ENCODE results near the gene WDSUB1.

The WDSUB1 gene

DNA sequence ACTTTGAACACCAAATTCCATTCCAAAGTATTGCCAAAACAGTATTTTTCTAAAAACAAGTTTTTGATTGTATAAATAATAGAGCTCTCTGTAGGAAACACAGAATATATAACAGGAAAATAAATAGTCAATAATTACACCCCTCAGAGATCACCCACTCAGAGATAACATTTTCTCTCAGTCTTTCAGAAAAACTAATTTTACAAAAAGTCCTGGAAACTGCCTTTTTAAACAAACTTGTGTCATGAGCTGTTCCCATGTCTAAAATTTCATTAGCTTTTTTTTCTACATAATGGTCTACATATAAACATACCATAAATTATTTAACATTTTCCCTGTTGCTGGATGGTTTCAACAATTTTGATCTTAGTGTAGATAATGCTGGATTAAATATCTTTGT lies 1.2 kb upstream of the WDSUB1 start:
- Histone ChIP-seq H3K4me3 (ENCODE audit: extremely low read depth, insufficient read depth, low read length, poor library complexity, severe bottlenecking) (no peak overlapping the region), H3K27ac (ENCODE audit: low read depth, low read length, severe bottlenecking) (peak overlapping the region; percentile 94), H3K4me1 (ENCODE audit: control insufficient read depth, insufficient read depth, low read length, poor library complexity, severe bottlenecking) (peaks cover 7% of the 10 kb centered on the region), H3K9me3 (ENCODE audit: control insufficient read depth, low read length) (no peaks in the 10 kb centered on the region), H3K36me3 (ENCODE audit: control insufficient read depth, insufficient read depth, low read length) (no peaks in the 10 kb centered on the region)

DNA sequence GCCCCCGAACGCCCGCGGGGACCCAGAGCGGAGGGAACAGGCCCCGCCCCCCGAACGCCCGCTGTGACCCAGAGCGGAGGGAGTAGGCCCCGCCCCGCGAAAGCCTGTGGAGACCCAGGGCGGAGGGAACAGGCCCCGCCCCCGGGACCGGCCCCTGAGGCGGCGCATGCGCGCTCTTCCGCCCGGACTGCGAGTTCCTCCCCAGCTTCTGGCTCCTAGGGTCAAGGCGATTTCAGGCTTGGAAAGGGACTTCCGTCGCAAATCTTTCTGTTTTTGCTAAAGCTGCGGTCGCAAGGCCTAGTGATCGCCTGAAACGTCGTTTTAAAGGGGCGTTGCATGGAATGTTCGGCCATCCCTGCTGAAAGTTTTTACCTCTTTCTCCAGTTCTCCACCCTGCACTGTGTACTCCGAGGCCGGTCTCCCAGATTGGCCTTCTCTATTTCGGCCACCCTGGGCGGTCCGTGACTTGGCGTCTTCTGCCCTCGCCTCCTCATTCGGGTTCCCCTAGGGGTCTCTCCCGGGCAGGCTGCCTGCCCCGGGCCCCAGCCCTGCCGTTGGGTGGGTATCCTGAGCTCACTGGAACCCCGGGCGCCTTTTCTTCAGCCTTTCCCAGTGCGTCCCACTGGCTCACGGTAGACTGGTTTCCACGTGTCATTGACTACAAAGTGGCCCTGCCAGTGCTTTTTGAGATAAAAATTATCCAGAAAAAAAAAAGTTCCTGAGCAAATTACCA lies 372 bp upstream of the WDSUB1 start:
- Histone ChIP-seq H3K4me3 (ENCODE audit: extremely low read depth, insufficient read depth, low read length, poor library complexity, severe bottlenecking) (peak overlapping the region; percentile 73), H3K27ac (ENCODE audit: low read depth, low read length, severe bottlenecking) (peak overlapping the region; percentile 94), H3K4me1 (ENCODE audit: control insufficient read depth, insufficient read depth, low read length, poor library complexity, severe bottlenecking) (peaks cover 7% of the 10 kb centered on the region), H3K9me3 (ENCODE audit: control insufficient read depth, low read length) (no peaks in the 10 kb centered on the region), H3K36me3 (ENCODE audit: control insufficient read depth, insufficient read depth, low read length) (peaks cover 5% of the 10 kb centered on the region)
- 3 to 4% methylated on average over 46 to 50 of the region's 50 CpGs for WGBS, 2 experiments (ENCODE audit: insufficient coverage in 2 of 2)

DNA sequence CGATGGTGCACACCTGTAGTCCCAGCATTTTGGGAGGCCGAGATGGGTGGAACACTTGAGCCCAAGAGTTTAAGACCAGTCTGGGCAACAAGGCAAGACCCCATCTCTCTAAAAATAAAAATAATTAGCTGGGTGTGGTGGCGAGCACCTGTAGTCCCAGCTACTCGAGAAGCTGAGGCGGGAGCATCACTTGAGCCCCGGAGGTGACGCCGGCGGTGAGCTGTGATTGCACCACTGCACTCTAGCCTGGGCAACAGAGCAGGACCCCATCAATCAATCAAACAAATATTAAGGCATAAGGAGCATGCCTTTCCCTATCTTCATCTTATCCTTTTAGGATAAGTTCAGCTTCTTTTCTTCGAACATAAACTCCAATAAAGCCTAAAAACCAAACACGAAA lies 1.1 kb downstream of the WDSUB1 start:
- no peaks in the 10 kb centered on the region for H3K9me3 ChIP-seq (ENCODE audit: control insufficient read depth, low read length)
- 87 to 96% methylated on average over 3 to 9 of the region's 11 CpGs for WGBS, 2 experiments (ENCODE audit: insufficient coverage in 2 of 2)
- peak overlapping the region; percentile 73 for H3K4me3 ChIP-seq (ENCODE audit: extremely low read depth, insufficient read depth, low read length, poor library complexity, severe bottlenecking)
- H3K36me3 ChIP-seq (ENCODE audit: control insufficient read depth, insufficient read depth, low read length) = peaks cover 10% of the 10 kb centered on the region
- peaks cover 6% of the 10 kb centered on the region for H3K4me1 ChIP-seq (ENCODE audit: control insufficient read depth, insufficient read depth, low read length, poor library complexity, severe bottlenecking)
- no peak overlapping the region for H3K27ac ChIP-seq (ENCODE audit: low read depth, low read length, severe bottlenecking)

DNA sequence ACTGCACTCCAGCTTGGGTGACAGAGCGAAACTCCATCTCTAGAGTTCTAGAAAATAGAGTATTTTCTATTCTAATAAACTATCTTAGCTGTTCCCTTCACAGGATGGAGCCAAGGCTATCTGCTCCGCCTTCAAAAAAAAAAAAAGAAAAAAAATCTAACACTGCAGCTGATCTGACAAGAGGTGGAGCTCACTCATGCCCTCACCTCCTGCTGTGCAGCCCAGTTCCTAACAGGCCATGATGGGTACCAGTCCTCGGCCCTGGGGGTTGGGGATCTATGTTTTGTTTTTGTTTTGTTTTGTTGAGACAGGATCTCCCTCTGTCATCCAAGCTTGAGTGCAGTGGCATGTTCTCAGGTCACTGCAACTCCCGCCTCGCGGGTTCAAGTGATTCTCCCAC lies 3.0 kb downstream of the WDSUB1 start:
- 93 to 100% methylated on average over 2 to 3 of the region's 6 CpGs for WGBS, 2 experiments (ENCODE audit: insufficient coverage in 2 of 2)
- H3K4me3 ChIP-seq (ENCODE audit: extremely low read depth, insufficient read depth, low read length, poor library complexity, severe bottlenecking) = no peak overlapping the region

DNA sequence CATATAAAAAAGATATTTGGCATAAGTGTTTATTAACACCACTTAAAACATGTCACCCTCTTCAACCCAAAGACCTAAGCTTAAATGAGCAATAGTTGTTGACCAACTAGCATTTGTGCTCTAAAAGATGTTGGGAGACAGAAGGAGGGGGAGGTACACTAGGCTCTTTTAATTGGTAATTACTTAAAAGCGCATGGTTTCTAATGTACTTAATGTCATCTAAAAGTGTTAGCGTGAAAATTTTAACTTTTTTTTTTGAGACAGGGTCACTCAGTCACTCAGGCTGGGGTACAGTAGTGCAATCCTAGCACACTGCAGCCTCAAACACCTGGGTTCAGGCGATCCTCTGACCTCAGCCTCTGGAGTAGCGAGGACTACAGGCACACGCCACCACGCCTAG lies 5.5 kb downstream of the WDSUB1 start:
- 100% methylated on average over 2 of the region's 6 CpGs for WGBS, 2 experiments (ENCODE audit: insufficient coverage in 2 of 2)
- H3K27ac ChIP-seq (ENCODE audit: low read depth, low read length, severe bottlenecking) = no peak overlapping the region
- H3K36me3 ChIP-seq (ENCODE audit: control insufficient read depth, insufficient read depth, low read length) = peaks cover 10% of the 10 kb centered on the region
- H3K9me3 ChIP-seq (ENCODE audit: control insufficient read depth, low read length) = no peaks in the 10 kb centered on the region
- no peaks in the 10 kb centered on the region for H3K4me1 ChIP-seq (ENCODE audit: control insufficient read depth, insufficient read depth, low read length, poor library complexity, severe bottlenecking)
- H3K4me3 ChIP-seq (ENCODE audit: extremely low read depth, insufficient read depth, low read length, poor library complexity, severe bottlenecking) = no peak overlapping the region

More for the DNA sequence above, 3.0 kb downstream of the WDSUB1 start:
- no peak overlapping the region for H3K27ac ChIP-seq (ENCODE audit: low read depth, low read length, severe bottlenecking)
- peaks cover 4% of the 10 kb centered on the region for H3K4me1 ChIP-seq (ENCODE audit: control insufficient read depth, insufficient read depth, low read length, poor library complexity, severe bottlenecking)
- no peaks in the 10 kb centered on the region for H3K9me3 ChIP-seq (ENCODE audit: control insufficient read depth, low read length)
- H3K36me3 ChIP-seq (ENCODE audit: control insufficient read depth, insufficient read depth, low read length) = peaks cover 10% of the 10 kb centered on the region

DNA sequence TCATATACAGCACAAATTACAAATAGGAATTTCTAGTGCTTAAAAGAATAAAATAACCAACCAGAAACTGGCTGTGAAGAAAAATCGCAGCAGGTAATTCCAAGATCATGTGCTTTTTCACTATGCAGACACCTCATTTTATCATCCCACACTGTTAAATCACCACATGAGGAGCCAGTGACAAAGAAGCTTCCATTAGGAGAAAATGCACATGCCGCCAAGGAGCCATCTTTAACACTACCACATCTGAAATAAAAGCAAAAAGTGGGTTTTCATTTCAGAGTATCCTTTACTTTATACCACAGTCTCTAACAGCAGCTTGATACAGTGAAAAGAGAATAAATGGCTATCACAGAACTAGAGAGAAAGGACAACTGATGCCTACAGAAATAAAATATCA lies 6.8 kb downstream of the WDSUB1 start:
- Histone ChIP-seq H3K4me3 (ENCODE audit: extremely low read depth, insufficient read depth, low read length, poor library complexity, severe bottlenecking) (no peak overlapping the region), H3K9me3 (ENCODE audit: control insufficient read depth, low read length) (no peaks in the 10 kb centered on the region), H3K36me3 (ENCODE audit: control insufficient read depth, insufficient read depth, low read length) (peaks cover 10% of the 10 kb centered on the region), H3K27ac (ENCODE audit: low read depth, low read length, severe bottlenecking) (no peak overlapping the region), H3K4me1 (ENCODE audit: control insufficient read depth, insufficient read depth, low read length, poor library complexity, severe bottlenecking) (peaks cover 4% of the 10 kb centered on the region)
- WGBS, 2 experiments (ENCODE audit: insufficient coverage in 2 of 2) = 86 to 94% methylated on average over 1 to 2 of the region's 2 CpGs

DNA sequence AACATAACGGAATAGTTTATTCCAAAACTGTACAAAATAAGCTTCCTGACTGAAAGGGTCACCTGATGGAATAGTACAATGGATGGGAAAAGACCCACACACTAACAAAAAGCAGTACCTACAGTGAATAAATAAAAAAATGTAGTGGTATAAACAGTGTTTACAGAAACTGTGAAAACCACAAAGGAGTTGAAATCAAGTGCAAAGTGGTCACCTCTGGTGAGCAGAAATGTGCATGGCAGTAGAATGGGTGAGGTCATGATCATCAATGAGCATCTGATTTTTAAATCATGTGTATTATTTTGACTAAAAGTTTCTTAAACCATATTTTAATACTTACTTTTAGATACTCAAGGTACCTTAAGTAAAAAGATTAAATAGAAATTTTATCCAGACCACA lies 11.4 kb downstream of the WDSUB1 start:
- no peak overlapping the region for H3K27ac ChIP-seq (ENCODE audit: low read depth, low read length, severe bottlenecking)
- H3K4me3 ChIP-seq (ENCODE audit: extremely low read depth, insufficient read depth, low read length, poor library complexity, severe bottlenecking) = no peak overlapping the region
- H3K9me3 ChIP-seq (ENCODE audit: control insufficient read depth, low read length) = no peaks in the 10 kb centered on the region
- H3K36me3 ChIP-seq (ENCODE audit: control insufficient read depth, insufficient read depth, low read length) = peaks cover 10% of the 10 kb centered on the region
- WGBS, 2 experiments (ENCODE audit: insufficient coverage in 2 of 2) = no CpG with 5 or more reads among the region's 1 CpG
- H3K4me1 ChIP-seq (ENCODE audit: control insufficient read depth, insufficient read depth, low read length, poor library complexity, severe bottlenecking) = peaks cover 9% of the 10 kb centered on the region

DNA sequence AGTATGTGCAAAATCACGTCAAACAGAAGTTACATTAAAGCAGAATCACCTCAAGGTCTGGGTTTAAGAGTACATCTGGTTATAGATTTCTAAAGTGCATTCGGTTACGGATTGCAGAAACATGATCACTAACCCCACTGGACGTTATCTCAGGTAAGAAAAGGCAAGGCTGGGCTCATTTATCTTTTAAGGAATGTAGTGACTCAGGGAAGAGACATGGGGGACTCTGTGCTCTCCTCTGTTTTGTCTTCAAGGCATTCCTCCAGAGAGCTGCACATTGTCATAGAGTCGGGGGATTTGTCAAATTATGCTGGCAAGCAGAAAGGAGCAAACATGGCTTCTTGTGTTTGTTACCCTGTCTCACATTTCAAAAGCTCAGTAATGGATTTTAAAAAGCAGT lies 14.3 kb downstream of the WDSUB1 start:
- H3K4me1 ChIP-seq (ENCODE audit: control insufficient read depth, insufficient read depth, low read length, poor library complexity, severe bottlenecking) = peaks cover 9% of the 10 kb centered on the region
- H3K9me3 ChIP-seq (ENCODE audit: control insufficient read depth, low read length) = no peaks in the 10 kb centered on the region
- peak overlapping the region; percentile 85 for H3K27ac ChIP-seq (ENCODE audit: low read depth, low read length, severe bottlenecking)
- no peak overlapping the region for H3K4me3 ChIP-seq (ENCODE audit: extremely low read depth, insufficient read depth, low read length, poor library complexity, severe bottlenecking)
- 71 to 81% methylated on average over 4 of the region's 5 CpGs for WGBS, 2 experiments (ENCODE audit: insufficient coverage in 2 of 2)
- peaks cover 10% of the 10 kb centered on the region for H3K36me3 ChIP-seq (ENCODE audit: control insufficient read depth, insufficient read depth, low read length)

DNA sequence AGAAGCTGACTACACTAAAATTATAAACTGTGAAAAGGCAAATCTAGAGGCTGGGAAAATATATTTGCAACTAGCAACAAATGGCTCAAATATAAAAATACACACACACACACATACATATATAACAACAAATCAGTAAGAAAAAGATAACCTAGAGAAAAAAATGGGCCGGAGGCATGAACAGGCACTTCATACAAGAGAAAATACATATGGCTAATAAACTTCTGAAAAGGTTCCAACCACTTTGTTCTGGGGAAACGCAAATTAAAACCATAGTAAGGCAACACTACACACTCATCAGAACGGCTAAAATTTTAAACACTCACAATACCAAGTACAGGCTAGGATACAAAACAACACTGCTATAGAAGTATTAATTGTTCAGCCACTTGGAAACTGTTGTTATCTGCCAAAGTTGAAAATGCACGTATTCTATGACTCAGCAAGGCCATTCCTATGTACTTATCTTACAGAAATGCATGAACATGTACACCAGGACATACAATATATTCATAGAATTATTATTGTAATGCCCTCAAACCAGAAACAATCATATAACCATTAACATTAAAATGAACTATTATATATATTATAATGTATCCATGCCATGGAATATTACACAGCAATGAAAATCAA lies 15.6 kb downstream of the WDSUB1 start:
- 93 to 100% methylated on average over 2 to 3 of the region's 4 CpGs for WGBS, 2 experiments (ENCODE audit: insufficient coverage in 2 of 2)

DNA sequence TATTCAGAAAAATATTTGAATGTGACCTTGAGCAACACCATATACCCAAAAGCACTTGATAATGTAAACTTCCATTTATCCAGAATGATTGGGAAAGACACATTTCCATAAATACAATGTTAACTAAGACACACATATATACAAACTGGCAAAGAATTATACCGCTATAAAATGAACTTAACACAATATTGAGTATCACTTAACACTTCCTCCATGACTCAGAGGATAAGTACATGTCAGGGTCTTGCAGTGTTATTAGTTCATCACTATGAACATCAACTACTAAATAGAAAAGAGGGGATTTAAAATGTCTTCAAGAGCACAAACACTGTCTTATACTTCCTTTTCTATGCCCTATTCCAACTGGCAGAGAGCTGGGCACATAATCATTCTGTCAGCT lies 18.6 kb downstream of the WDSUB1 start:
- no peak overlapping the region for H3K4me3 ChIP-seq (ENCODE audit: extremely low read depth, insufficient read depth, low read length, poor library complexity, severe bottlenecking)
- H3K36me3 ChIP-seq (ENCODE audit: control insufficient read depth, insufficient read depth, low read length) = peaks cover 15% of the 10 kb centered on the region
- no peaks in the 10 kb centered on the region for H3K9me3 ChIP-seq (ENCODE audit: control insufficient read depth, low read length)
- H3K27ac ChIP-seq (ENCODE audit: low read depth, low read length, severe bottlenecking) = no peak overlapping the region
- peaks cover 10% of the 10 kb centered on the region for H3K4me1 ChIP-seq (ENCODE audit: control insufficient read depth, insufficient read depth, low read length, poor library complexity, severe bottlenecking)
- 100% methylated on average over 1 of the region's 1 CpG; no CpG with 5 or more reads in 1 of the 2 experiments for WGBS, 2 experiments (ENCODE audit: insufficient coverage in 2 of 2)

More for the DNA sequence above, 15.6 kb downstream of the WDSUB1 start:
- Histone ChIP-seq H3K4me3 (ENCODE audit: extremely low read depth, insufficient read depth, low read length, poor library complexity, severe bottlenecking) (no peak overlapping the region), H3K36me3 (ENCODE audit: control insufficient read depth, insufficient read depth, low read length) (peaks cover 10% of the 10 kb centered on the region), H3K27ac (ENCODE audit: low read depth, low read length, severe bottlenecking) (no peak overlapping the region), H3K4me1 (ENCODE audit: control insufficient read depth, insufficient read depth, low read length, poor library complexity, severe bottlenecking) (peaks cover 9% of the 10 kb centered on the region), H3K9me3 (ENCODE audit: control insufficient read depth, low read length) (no peaks in the 10 kb centered on the region)

DNA sequence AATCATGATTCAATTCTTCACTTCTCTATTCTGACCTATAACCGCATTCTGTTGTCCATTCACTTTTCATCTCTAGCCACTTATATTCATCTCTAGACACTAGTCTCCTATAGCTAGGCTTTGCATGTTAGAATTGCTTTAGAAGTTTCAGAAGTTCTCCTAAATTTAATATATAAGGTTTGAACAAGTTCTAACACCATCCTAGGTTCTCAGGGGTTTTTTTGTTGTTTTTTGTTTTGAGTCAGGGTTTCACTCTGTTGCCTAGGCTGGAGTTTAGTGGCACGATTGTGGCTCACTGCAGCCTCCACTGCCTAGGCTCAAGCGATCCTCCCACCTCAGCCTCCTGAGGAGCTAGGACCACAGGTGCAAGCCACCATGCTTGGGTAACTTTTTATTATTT lies 19.9 kb downstream of the WDSUB1 start:
- H3K4me3 ChIP-seq (ENCODE audit: extremely low read depth, insufficient read depth, low read length, poor library complexity, severe bottlenecking) = no peak overlapping the region
- H3K27ac ChIP-seq (ENCODE audit: low read depth, low read length, severe bottlenecking) = no peak overlapping the region
- H3K36me3 ChIP-seq (ENCODE audit: control insufficient read depth, insufficient read depth, low read length) = peaks cover 15% of the 10 kb centered on the region
- H3K4me1 ChIP-seq (ENCODE audit: control insufficient read depth, insufficient read depth, low read length, poor library complexity, severe bottlenecking) = peaks cover 5% of the 10 kb centered on the region
- H3K9me3 ChIP-seq (ENCODE audit: control insufficient read depth, low read length) = no peaks in the 10 kb centered on the region
- 94% methylated on average over 2 of the region's 3 CpGs; no CpG with 5 or more reads in 1 of the 2 experiments for whole genome bisulfite sequencing, 2 experiments (ENCODE audit: insufficient coverage in 2 of 2)
